Glomerular visceral epithelial cell (primary cell): ENCODE data around the gene CARMIL3.
"Not testable (repeated sequence)": the region's sequence is repeated elsewhere in the genome, so short reads cannot be mapped to it uniquely, and the experiment has no call there.

Experiments
- DNase-seq: peaks from one replicate; pipeline ENCODE4 v3.0.0-alpha.2; 2016; ENCODE audit errors: extremely low spot score

Gene CARMIL3, protein sequence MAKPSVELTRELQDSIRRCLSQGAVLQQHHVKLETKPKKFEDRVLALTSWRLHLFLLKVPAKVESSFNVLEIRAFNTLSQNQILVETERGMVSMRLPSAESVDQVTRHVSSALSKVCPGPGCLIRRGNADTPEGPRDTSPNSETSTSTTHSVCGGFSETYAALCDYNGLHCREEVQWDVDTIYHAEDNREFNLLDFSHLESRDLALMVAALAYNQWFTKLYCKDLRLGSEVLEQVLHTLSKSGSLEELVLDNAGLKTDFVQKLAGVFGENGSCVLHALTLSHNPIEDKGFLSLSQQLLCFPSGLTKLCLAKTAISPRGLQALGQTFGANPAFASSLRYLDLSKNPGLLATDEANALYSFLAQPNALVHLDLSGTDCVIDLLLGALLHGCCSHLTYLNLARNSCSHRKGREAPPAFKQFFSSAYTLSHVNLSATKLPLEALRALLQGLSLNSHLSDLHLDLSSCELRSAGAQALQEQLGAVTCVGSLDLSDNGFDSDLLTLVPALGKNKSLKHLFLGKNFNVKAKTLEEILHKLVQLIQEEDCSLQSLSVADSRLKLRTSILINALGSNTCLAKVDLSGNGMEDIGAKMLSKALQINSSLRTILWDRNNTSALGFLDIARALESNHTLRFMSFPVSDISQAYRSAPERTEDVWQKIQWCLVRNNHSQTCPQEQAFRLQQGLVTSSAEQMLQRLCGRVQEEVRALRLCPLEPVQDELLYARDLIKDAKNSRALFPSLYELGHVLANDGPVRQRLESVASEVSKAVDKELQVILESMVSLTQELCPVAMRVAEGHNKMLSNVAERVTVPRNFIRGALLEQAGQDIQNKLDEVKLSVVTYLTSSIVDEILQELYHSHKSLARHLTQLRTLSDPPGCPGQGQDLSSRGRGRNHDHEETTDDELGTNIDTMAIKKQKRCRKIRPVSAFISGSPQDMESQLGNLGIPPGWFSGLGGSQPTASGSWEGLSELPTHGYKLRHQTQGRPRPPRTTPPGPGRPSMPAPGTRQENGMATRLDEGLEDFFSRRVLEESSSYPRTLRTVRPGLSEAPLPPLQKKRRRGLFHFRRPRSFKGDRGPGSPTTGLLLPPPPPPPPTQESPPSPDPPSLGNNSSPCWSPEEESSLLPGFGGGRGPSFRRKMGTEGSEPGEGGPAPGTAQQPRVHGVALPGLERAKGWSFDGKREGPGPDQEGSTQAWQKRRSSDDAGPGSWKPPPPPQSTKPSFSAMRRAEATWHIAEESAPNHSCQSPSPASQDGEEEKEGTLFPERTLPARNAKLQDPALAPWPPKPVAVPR (N-terminal part only)

DNA sequence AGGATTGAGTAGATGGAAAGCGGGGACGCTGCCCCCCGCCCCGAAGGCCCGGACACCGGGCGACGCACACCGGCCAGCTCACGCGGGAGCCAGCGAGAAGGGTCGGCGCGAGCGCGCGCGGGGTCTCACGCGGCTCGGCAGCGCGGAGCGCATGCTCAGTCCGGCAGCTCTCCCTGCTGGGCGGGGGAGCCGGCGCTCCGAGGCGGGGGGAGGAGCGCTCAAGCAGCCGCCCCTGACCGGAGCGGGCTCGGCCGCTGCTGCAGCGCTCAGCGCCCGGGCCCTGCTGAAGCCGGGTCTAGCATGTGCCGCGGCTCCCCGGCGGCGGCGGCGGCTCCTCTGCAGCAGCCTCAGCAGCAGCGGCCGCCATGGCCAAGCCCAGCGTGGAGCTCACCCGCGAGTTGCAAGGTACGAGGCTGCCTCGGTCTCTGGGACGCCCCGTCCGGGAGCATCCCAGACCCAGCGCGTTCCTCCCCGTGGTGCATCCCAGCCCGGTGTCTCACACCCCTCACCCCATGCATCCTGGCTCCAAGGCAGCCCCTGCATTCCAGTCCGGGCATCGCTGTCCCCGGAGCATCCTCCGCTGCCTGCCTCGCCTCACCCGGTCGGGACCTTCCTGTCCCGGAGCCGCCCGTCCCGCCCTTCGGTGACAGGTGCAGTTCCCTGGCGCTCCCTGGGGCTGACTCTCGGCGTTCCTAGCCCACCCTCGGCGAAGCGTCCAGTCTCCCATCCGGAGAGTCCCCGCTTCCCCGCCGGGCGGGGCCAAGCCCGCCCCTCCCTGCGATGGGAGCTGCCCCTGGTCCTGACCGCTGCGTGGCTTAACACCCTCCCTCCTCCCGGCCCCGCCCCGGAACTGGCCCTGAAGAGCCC lies at the start of gene CARMIL3:
Gene CARMIL3, plus strand, starts transcription at position 221 of the 867 bp plus-strand sequence. Its CDS starts 145 bp downstream, at position 366.
- DNase-seq = peak; percentile 56

DNA sequence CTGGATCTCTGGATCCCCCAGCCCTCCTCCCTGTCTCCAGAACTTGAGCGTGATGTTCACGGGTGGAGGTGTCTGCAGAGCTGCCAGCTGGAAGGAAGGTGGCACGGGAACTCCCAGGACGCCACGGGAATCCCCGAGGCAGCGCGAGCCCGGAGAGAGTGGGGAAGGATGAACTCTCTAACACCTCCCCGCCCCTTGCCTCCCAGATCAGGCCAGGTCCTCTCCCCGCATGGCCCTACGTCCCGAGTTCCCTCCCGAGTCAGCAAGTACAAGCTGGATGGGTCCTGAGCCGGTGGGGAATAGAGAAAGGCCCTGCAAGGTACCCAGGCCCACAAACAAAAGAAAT lies 45.4 kb upstream of the CARMIL3 start:
- not testable (repeated sequence) for DNase-seq

DNA sequence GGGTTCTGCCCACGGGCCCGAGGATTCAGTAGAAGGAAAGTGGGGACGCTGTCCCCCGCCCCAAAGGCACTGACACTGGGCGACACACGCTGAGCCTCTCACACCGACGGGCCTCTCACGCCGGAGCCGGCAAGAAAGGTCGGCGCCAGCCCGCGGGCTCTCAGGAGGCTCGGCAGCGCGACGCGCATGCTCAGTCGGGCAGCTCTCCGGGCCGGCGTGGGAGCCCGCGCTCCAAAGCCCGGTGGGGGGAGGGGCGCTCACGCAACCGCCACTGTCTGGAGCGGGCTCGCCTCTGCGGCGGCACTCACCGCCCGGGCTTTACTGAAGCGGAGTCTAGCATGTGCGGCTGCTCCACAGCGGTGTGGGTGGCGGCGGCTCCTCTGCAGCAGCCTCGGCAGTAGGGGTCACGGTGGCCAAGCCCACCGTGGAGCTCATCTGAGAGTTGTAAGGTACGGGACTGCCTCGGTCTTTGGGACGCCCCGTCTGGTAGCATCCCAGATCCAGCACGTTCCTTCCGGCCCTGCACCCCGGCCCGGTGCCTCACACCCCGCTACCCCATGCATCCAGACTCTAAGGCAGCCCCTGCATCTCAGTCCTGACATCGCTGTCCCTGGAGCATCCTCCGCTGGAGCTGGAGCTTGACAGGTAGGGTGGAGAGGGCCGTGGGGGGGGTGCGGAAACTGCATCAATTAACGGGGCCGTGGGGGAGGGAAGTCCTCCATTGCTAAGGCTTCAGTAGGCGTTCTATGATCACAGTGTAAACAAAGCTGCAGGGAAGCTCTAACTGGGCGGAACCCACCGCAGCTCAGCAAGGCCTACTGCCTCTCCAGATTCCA lies 44.8 kb upstream of the CARMIL3 start:
- DNase-seq = not testable (repeated sequence)

DNA sequence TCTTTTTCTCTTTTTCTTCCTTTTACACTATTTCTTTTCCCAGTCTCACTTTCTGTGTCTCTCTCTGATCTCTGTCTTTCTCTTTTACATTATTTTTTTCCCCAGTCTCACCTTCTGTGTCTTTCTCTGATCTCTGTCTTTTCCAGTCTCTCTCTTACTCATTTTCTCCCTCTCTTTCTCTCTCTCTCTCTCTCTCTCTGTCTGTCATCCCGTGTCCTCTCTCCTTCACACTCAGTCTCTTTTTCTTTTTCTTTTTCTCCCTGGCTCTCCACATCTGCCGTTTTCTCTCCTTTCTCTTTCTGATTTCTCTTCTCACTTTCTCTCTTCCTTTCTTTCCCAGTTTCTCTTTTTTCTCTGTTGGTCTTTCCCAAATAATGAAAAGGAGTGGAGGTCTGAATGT lies 40.8 kb upstream of the CARMIL3 start:
- no peak for DNase-seq

DNA sequence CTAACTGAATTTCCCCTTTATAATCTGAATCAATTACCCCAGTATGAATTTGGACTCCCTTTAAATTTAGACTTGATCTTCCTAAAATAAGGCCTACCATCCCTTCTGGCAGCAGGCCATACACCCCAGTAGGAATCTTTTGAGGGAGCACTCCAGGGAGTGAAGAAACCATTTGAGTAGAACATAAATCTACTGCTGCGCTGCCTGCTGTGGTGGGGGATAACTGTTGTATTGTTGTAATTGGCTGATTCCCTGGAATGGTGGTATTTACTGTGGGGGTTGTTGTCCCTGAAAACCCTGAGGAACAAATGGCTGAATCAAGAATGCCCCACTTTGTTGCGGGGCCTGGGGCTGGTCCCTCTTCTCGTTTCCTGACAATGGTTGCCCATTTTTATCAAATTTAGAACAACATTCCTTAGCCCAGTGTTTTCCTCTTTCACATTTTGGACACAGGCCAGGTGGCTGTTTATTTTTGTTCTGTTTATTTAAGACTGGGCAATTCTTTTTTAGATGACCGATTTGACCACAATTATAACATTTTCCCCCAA lies 39.0 kb upstream of the CARMIL3 start:
- DNase-seq = not testable (repeated sequence)

DNA sequence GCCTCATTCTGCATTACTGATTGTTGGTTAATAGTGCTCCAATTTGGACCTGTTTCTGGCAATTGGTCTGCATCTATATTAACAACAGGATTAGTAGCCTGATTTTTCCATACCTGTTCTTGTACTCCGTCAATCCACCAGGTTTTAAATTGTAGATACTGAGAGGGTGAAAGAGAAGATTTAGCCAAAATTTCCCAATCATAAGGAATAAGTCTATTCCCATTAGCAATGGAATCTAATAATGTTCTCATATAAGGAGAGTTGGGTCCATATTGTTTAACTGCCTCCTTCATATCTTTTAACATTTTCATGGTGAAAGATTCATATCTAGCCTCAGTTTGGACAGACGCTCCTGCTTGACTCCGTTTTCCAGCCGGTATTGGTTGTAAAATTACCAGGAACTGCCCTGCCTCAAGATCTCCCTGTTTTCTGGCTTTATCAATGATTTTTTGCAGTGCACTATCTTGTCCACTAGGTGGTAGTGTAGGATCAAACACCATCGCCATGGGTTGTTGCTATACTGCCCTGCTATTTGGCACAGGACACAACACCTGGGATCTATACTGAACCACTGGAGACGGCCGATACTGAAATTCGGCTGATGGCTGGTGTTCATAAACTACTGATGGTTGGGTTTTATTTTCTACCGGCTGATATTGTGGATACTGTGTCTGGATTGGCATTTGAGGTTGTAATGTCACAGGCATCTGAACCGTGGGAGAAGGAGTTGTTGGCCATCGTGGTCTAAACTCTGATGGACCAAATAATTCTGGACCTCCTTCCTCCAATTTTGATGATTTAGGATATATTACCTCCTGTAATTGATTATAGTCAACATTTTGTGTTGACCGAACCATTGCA lies 37.9 kb upstream of the CARMIL3 start:
- DNase-seq = peak; percentile 78

DNA sequence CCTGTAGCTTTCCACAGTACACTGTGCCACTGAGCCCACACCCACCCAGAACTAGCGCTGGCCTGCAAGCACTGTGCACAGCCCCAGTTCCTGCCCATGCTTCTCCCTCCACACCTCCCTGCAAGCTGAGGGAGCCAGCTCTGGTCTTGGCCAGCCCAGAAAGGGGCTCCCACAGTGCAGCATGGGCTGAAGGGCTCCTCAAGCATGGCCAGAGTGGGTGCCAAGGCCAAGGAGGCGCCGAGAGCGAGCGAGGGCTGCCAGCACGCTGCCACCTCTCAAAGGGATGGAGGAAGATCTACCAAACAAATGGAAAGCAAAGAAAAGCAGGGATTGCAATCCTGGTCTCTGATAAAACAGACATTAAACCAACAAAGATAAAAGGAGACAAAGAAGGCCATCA lies 36.1 kb upstream of the CARMIL3 start:
- DNase-seq = not testable (repeated sequence)

DNA sequence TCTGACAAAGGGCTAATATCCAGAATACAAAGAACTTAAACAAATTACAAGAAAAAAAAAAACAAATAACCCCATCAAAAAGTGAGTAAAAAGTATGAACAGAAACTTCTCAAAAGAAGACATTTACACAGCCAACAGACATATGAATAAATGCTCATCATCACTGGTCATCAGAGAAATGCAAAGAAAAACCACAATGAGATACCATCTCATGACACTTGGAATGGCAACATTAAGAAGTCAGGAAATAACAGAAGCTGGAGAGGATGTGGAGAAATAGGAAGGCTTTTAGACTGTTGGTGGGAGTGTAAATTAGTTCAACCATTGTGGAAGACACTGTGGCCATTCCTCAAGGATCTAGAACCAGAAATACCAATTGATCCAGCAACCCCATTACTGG lies 32.8 kb upstream of the CARMIL3 start:
- DNase-seq = not testable (repeated sequence)

DNA sequence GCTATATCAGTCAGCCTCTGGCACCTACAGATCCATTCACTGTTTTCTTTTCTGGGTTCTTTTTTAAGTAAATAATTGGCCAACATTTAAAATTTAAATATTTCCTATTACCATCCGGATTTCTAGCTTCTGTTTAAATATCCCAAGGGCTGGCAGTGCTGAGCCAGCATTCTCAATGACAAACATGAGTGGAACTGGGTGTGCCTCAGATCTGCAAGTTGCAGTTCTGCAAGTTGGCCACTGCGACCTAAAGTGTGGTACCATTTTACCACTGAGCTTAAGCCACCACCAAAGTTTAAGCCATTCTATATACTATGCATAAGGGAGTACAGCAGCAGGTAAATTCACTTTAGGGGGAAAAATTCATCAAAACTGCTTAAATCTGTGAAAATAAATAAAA lies 31.9 kb upstream of the CARMIL3 start:
- DNase-seq = not testable (repeated sequence)

DNA sequence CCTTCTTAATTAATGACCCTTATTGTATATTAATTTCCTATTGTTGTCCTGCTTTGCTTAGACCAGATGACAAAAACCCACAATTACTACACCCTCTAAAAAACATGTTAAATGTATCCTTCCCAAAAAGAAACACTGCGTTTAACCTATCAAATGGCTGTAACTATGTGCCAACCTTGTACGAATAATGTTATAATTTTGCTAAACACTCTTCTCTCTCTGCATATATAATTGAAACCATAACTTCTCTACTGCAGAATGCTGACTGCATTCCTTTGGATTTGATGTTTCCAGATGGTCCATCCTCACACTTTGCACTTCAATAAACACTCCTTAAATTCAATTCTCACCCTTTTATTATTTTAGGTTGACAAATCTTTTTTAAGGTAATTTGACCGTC lies 31.3 kb upstream of the CARMIL3 start:
- DNase-seq = not testable (repeated sequence)

DNA sequence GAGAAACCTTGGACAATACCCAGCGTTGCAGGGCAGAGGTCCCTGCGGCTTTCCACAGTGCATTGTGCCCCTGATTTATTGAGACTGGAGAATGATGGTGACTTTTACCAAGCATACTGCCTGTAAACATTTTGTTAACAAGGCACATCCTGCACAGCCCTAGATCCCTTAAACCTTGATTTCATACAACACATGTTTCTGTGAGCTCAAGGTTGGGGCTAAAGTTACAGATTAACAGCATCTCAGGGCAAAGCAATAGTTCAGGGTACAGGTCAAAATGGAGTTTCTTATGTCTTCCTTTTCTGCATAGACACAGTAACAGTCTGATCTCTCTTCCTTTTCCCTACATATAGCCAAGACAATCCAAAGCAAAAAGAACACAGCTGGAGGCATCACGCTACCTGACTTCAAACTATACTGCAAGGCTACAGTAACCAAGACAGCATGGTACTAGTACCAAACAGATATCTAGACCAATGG lies 26.8 kb upstream of the CARMIL3 start:
- DNase-seq = not testable (repeated sequence)

DNA sequence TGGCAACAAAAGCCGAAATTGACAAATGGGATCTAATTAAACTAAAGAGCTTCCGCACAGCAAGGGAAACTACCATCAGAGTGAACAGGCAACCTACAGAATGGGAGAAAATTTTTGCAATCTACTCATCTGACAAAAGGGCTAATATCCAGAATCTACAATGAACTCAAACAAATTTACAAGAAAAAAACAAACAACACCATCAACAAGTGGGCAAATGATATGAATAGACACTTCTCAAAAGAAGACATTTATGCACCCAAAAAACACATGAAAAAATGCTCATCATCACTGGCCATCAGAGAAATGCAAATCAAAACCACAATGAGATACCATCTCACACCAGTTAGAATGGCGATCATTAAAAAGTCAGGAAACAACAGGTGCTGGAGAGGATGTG lies 22.1 kb upstream of the CARMIL3 start:
- not testable (repeated sequence) for DNase-seq

DNA sequence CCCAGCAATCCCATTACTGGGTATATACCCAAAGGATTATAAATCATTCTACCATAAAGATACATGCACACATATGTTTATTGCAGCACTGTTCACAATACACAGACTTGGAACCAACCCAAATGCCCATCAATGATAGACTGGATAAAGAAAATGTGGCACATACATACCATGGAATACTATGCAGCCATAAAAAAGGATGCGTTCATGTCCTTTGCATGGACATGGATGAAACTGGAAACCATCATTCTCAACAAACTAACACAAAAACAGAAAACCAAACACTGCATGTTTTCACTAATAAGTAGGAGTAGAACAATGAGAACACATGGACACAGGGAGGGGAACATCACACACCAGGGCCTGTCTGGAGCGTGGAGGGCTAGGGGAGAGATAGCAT lies 20.5 kb upstream of the CARMIL3 start:
- not testable (repeated sequence) for DNase-seq

DNA sequence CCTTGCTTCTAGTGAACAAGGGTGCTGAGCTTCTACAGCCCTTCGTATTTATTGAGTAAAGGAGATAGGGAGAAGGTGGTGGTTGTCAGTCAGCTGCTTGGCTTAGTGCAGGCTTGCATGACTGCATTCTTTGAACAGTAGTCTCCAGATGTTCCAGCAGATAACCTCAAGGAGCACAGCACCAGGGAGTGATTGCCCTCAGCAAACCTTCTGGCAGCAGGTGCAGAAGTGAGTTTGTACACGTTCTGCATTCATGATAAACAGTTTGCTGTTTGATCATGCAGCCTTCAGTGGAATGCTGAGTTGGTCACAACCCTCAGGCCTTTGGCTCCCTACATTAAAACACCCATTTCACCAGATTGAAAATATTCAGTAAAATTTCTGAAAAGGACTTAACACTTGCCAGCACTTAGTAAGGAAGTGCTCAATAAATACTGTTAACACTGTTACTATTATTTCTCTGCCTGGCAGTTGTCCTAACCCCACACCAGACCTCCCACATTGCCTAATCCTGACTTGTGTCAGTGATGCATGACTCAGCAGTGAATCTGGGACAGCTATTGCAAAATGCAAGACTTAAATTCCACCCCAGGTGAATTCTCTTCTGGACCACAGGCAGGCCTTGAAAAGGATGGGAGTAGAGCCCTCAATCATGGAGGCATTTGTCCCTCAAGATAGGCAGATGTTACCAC lies 18.9 kb upstream of the CARMIL3 start:
- DNase-seq = peak; percentile 34

DNA sequence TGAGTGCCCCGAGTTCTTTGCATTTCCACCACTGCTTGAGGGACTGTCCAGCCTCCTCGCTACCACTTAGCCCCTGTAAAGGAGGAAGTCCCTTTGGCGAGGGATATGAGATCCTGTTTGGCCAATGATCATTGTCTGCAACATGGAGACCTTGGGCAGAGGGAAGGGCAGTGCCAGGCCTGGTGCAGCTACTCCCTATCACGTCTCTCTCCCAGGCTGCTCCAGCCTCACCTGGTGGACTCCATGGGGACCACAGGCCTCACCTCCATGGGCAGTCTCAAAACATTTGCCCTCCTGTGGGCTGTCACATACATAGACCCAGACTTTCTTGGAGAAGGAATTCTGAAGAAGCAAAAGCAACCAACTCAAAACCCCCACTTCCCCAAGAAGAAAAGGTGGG lies 16.0 kb upstream of the CARMIL3 start:
- DNase-seq = not testable (repeated sequence)

DNA sequence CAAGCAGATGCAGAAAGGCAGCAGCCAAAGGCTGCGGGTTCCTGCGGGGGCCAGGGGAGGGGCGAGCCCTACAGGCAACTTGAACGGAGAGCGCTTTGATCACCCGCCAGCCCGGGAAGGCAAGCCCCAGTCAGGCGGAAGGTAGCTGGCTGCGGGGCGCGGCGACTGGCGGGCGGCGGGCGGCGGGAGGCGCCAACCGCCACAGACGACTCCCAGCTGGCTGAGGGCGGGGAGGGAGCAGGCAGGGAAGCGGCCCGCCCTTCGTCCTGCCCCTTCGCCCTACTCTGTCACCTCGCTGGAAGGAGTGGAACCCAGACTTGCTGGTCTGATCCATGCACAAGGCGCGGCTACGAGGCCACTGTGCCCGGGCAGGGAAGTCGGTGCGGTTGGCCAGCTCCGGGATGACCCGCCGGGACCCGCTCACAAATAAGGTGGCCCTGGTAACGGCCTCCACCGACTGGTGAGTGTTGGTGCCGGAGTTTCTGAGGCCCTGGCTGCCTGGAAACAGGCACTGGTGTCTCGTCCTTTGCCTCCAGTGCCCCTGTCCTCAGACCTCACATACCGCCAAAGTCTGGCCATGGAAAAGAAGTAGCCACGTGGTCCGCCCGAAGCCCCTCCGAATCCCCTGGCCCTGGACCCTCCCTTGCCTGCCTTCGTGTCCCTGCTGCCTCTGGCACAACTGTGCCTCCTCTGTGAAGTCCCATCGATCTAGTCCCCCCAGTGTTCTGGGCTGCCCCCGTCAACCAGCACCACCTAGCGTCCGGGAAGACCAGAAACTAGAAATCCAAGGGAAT lies 15.4 kb upstream of the CARMIL3 start:
- DNase-seq = peak; percentile 76
